HT-29 (cell line): ENCODE data around the gene SF3A2. TPM values are rescaled to one million over a fixed set of nuclear protein-coding genes. Genes with fewer than 3 reads are reported as not detected.
"Not testable (repeated sequence)": the region's sequence is repeated elsewhere in the genome, so short reads cannot be mapped to it uniquely, and the experiment has no call there.

ENCODE experiments used
- DNase-seq: peaks from one replicate; pipeline ENCODE4 v3.0.0-alpha.2; 2015; ENCODE audit warnings: low spot score
- total RNA-seq: library from RNA; depleted of rRNA; stranded (reverse); fragments of >200 nt; shearing (Covaris generic); gene quantifications from 2 replicates; pipeline ENCODE4 v1.2.3, GENCODE V29; 2014; rRNA removed

Gene SF3A2
- total RNA-seq = 80.5 and 102 TPM in 2 replicates

- peak; percentile 94 for DNase-seq
Measured at GRCh38 chr19:2236314-2237050, at the start of gene SF3A2, which contains the start of gene PLEKHJ1. Gene SF3A2 (plus strand): TSS chr19:2236824. CDS start chr19:2243419, 6,595 bp downstream. Gene PLEKHJ1 (minus strand): TSS chr19:2236329. CDS start chr19:2236248, 81 bp downstream.

GRCh38 chr19:2187159-2187558 is 49.5 kb upstream of the SF3A2 start:
- no peak for DNase-seq

- no peak for DNase-seq
Measured at GRCh38 chr19:2188708-2189385, 47.8 kb upstream of the SF3A2 start.

- DNase-seq = no peak
Measured at GRCh38 chr19:2189880-2190279, 46.7 kb upstream of the SF3A2 start.

GRCh38 chr19:2190848-2191455 is 45.7 kb upstream of the SF3A2 start:
- no peak for DNase-seq

GRCh38 chr19:2191456-2192310 is 44.9 kb upstream of the SF3A2 start:
- no peak for DNase-seq

- DNase-seq = no peak
Measured at GRCh38 chr19:2192862-2193261, 43.8 kb upstream of the SF3A2 start.

- no peak for DNase-seq
Measured at GRCh38 chr19:2193807-2194206, 42.8 kb upstream of the SF3A2 start.

GRCh38 chr19:2194513-2195078 is 42.0 kb upstream of the SF3A2 start:
- no peak for DNase-seq

GRCh38 chr19:2195361-2195760 is 41.3 kb upstream of the SF3A2 start:
- DNase-seq = no peak

- DNase-seq = no peak
Measured at GRCh38 chr19:2195914-2196313, 40.7 kb upstream of the SF3A2 start.

- DNase-seq = no peak
Measured at GRCh38 chr19:2197270-2197669, 39.4 kb upstream of the SF3A2 start.

- DNase-seq = no peak
Measured at GRCh38 chr19:2198317-2198716, 38.3 kb upstream of the SF3A2 start.

- DNase-seq = no peak
Measured at GRCh38 chr19:2199215-2199614, 37.4 kb upstream of the SF3A2 start.

- DNase-seq = no peak
Measured at GRCh38 chr19:2199861-2200623, 36.6 kb upstream of the SF3A2 start.

GRCh38 chr19:2200624-2201294 is 35.9 kb upstream of the SF3A2 start:
- DNase-seq = not testable (repeated sequence)

- no peak for DNase-seq
Measured at GRCh38 chr19:2201473-2202148, 35.0 kb upstream of the SF3A2 start.

GRCh38 chr19:2202366-2202765 is 34.3 kb upstream of the SF3A2 start:
- no peak for DNase-seq

GRCh38 chr19:2207008-2207407 is 29.6 kb upstream of the SF3A2 start:
- no peak for DNase-seq
